ENCODE data around the gene UBAP1L.

Gene UBAP1L

GRCh38 chr15:65066635-65067316 is 48.2 kb downstream of the UBAP1L start:
- no peak for DNase-seq (ENCODE audit: low read depth)

- DNase-seq (ENCODE audit: low read depth), result no peak
Measured at GRCh38 chr15:65066001-65066634, 48.9 kb downstream of the UBAP1L start.

GRCh38 chr15:65062726-65063125 is 52.3 kb downstream of the UBAP1L start:
- no peak for DNase-seq (ENCODE audit: low read depth)

GRCh38 chr15:65062061-65062460 is 52.9 kb downstream of the UBAP1L start:
- DNase-seq (ENCODE audit: low read depth), result no peak

GRCh38 chr15:65060641-65061397 is 54.2 kb downstream of the UBAP1L start:
- no peak for DNase-seq (ENCODE audit: low read depth)

GRCh38 chr15:65059931-65060596 is 54.9 kb downstream of the UBAP1L start:
- DNase-seq (ENCODE audit: low read depth), result no peak

- DNase-seq (ENCODE audit: low read depth), result no peak
Measured at GRCh38 chr15:65059369-65059750, 55.6 kb downstream of the UBAP1L start.

- DNase-seq (ENCODE audit: low read depth), result no peak
Measured at GRCh38 chr15:65058394-65059368, 56.3 kb downstream of the UBAP1L start.

GRCh38 chr15:65057549-65057940 is 57.5 kb downstream of the UBAP1L start:
- no peak for DNase-seq (ENCODE audit: low read depth)

- DNase-seq (ENCODE audit: low read depth), result no peak
Measured at GRCh38 chr15:65056868-65057548, 58.0 kb downstream of the UBAP1L start.

GRCh38 chr15:65056106-65056505 is 58.9 kb downstream of the UBAP1L start:
- DNase-seq (ENCODE audit: low read depth), result no peak

GRCh38 chr15:65055201-65055870 is 59.7 kb downstream of the UBAP1L start:
- no peak for DNase-seq (ENCODE audit: low read depth)

GRCh38 chr15:65054333-65055200 is 60.4 kb downstream of the UBAP1L start:
- no peak for DNase-seq (ENCODE audit: low read depth)

GRCh38 chr15:65052956-65053355 is 62.0 kb downstream of the UBAP1L start:
- DNase-seq (ENCODE audit: low read depth), result no peak

GRCh38 chr15:65051266-65051665 is 63.7 kb downstream of the UBAP1L start:
- no peak for DNase-seq (ENCODE audit: low read depth)

- DNase-seq (ENCODE audit: low read depth), result no peak
Measured at GRCh38 chr15:65050270-65050669, 64.7 kb downstream of the UBAP1L start.

GRCh38 chr15:65049418-65049840 is 65.6 kb downstream of the UBAP1L start:
- peak; percentile 61 for DNase-seq (ENCODE audit: low read depth)

GRCh38 chr15:65048241-65048640 is 66.8 kb downstream of the UBAP1L start:
- no peak for DNase-seq (ENCODE audit: low read depth)

Measured in activated T-helper 1 cell treated with Interleukin-2 at 50 U/mL for 16 hours (primary cell).